Measurements from ENCODE around the gene TBC1D22B.

GRCh38 chr6:37241775-37242428 is 15.7 kb upstream of the TBC1D22B start:
- TF ChIP-seq POLR2A (IDR thresholded peaks at IDR 0.05; ENCODE audit: low read length) (no peak), GATA1 (IDR thresholded peaks at IDR 0.05; ENCODE audit: low read depth, low read length) (no peak)
